Transverse colon (tissue), 4 donors: ENCODE measurements around the gene MAB21L3.

ENCODE experiments used
- POLR2AphosphoS5 ChIP-seq, 3 donors: sonication (generic); formaldehyde crosslinking; IDR thresholded peaks; one replicate each; pipeline ENCODE4 v1.6.1; 2016; ENCODE audit warnings: antibody characterized with exemption in 3 of 3
- TF ChIP-seq, protein P1 (sequence below), 5 experiments: fragments of 200-600 bp in 3 of 5; fragments of 450-650 bp in 2 of 5; sonication (generic) in 3 of 5; IDR thresholded peaks; 1 replicate in 2 of 5; 2 replicates in 3 of 5; pipeline ENCODE4 v1.5.1; 2016 to 2017; ENCODE audit warnings: antibody characterized with exemption in 5 of 5, inconsistent platforms in 3 of 5, mild to moderate bottlenecking in 2 of 5, moderate library complexity in 1 of 5

GRCh38 chr1:116177861-116178260 is 66.7 kb downstream of the MAB21L3 start:
- no peak for TF ChIP-seq POLR2AphosphoS5 (IDR thresholded peaks at IDR 0.05)
- TF ChIP-seq, protein P1, sequence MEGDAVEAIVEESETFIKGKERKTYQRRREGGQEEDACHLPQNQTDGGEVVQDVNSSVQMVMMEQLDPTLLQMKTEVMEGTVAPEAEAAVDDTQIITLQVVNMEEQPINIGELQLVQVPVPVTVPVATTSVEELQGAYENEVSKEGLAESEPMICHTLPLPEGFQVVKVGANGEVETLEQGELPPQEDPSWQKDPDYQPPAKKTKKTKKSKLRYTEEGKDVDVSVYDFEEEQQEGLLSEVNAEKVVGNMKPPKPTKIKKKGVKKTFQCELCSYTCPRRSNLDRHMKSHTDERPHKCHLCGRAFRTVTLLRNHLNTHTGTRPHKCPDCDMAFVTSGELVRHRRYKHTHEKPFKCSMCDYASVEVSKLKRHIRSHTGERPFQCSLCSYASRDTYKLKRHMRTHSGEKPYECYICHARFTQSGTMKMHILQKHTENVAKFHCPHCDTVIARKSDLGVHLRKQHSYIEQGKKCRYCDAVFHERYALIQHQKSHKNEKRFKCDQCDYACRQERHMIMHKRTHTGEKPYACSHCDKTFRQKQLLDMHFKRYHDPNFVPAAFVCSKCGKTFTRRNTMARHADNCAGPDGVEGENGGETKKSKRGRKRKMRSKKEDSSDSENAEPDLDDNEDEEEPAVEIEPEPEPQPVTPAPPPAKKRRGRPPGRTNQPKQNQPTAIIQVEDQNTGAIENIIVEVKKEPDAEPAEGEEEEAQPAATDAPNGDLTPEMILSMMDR (IDR thresholded peaks at IDR 0.05), result no peak
